ENCODE measurements around the gene ANKRD12. TPM values are rescaled to one million over a fixed set of nuclear protein-coding genes. Genes with fewer than 3 reads are reported as not detected.

ANKRD12 gene
- total RNA-seq, 1 donor = 32.0 TPM

DNA sequence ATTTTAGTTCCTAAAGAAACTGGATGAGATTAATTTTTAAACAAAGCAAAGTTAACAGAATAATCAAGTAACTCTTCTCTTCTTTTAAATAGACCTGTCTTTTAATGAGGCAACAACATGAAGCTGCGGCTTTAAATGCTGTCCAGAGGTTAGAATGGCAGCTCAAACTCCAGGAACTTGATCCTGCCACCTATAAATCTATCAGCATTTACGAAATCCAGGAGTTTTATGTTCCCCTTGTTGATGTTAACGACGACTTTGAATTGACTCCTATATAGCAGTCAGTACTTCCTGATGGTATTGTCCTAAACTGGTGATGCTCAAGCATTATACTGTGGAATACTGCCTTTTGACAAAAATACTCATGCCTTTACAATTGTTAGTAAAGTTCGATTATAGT is 144.3 kb downstream of the ANKRD12 start:
- H3K4me3 ChIP-seq (ENCODE audit: low read depth, low read length) = no peak overlapping the region
- no peak for DNase-seq (ENCODE audit: low read depth)
- TF ChIP-seq, protein P1, sequence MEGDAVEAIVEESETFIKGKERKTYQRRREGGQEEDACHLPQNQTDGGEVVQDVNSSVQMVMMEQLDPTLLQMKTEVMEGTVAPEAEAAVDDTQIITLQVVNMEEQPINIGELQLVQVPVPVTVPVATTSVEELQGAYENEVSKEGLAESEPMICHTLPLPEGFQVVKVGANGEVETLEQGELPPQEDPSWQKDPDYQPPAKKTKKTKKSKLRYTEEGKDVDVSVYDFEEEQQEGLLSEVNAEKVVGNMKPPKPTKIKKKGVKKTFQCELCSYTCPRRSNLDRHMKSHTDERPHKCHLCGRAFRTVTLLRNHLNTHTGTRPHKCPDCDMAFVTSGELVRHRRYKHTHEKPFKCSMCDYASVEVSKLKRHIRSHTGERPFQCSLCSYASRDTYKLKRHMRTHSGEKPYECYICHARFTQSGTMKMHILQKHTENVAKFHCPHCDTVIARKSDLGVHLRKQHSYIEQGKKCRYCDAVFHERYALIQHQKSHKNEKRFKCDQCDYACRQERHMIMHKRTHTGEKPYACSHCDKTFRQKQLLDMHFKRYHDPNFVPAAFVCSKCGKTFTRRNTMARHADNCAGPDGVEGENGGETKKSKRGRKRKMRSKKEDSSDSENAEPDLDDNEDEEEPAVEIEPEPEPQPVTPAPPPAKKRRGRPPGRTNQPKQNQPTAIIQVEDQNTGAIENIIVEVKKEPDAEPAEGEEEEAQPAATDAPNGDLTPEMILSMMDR (IDR thresholded peaks at IDR 0.05; ENCODE audit: insufficient read depth, low read depth, low read length) = no peak

- DNase-seq (ENCODE audit: low read depth) = no peak
- TF ChIP-seq, protein P1 (IDR thresholded peaks at IDR 0.05; ENCODE audit: insufficient read depth, low read depth, low read length) = no peak
- H3K4me3 ChIP-seq (ENCODE audit: low read depth, low read length) = no peak overlapping the region
Measured at GRCh38 chr18:9281780-9282179, 145.2 kb downstream of the ANKRD12 start.

GRCh38 chr18:9283791-9284190 is 147.2 kb downstream of the ANKRD12 start:
- DNase-seq (ENCODE audit: low read depth) = peak; percentile 29
- no peak overlapping the region for H3K4me3 ChIP-seq (ENCODE audit: low read depth, low read length)
- TF ChIP-seq, protein P1 (IDR thresholded peaks at IDR 0.05; ENCODE audit: insufficient read depth, low read depth, low read length) = no peak

- no peak overlapping the region for H3K4me3 ChIP-seq (ENCODE audit: low read depth, low read length)
- DNase-seq (ENCODE audit: low read depth) = no peak
- TF ChIP-seq, protein P1 (IDR thresholded peaks at IDR 0.05; ENCODE audit: insufficient read depth, low read depth, low read length) = no peak
Measured at GRCh38 chr18:9285604-9286003, 149.0 kb downstream of the ANKRD12 start.

GRCh38 chr18:9287036-9287435 is 150.5 kb downstream of the ANKRD12 start:
- TF ChIP-seq, protein P1 (IDR thresholded peaks at IDR 0.05; ENCODE audit: insufficient read depth, low read depth, low read length) = no peak
- no peak for DNase-seq (ENCODE audit: low read depth)
- H3K4me3 ChIP-seq (ENCODE audit: low read depth, low read length) = no peak overlapping the region

DNA sequence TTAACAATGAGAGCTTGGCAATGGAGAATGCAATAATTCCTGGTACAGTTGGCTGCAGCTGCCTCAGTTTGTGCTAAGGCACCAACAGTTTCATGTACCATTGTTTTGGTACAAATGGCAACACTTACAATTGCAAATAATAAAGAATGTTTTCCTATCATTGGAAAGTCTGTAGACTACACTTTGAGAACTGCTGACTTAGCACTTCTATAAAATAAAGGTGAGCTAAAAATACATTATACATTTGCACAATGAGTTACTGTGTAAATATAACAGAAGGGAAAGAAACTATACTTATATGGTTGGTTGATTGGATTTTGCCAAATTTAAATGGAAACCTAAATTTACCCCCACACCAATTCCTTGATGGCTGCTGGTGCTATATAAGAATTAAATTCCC is 153.1 kb downstream of the ANKRD12 start:
- TF ChIP-seq, protein P1 (IDR thresholded peaks at IDR 0.05; ENCODE audit: insufficient read depth, low read depth, low read length) = no peak
- H3K4me3 ChIP-seq (ENCODE audit: low read depth, low read length) = no peak overlapping the region
- DNase-seq (ENCODE audit: low read depth) = no peak

DNA sequence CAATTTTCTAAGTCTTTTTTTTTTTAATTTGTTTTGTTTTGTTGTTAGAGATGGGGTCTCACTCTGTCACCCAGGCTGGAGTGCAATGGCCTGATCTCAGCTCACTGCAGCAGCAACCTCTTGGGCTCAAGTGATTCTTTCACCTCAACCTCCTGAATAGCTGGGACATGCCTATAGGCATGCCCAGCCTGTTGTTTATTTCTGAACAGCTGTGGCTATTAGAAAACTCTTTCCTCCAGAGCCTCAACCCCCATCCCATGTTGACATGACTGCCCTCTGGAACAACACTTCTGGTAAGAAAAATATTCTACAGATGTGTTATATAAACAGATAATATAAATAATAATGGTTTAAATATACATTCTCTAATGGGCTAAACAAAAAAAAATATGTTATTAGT is 153.6 kb downstream of the ANKRD12 start:
- peak; percentile 81 for DNase-seq (ENCODE audit: low read depth)
- TF ChIP-seq, protein P1 (IDR thresholded peaks at IDR 0.05; ENCODE audit: insufficient read depth, low read depth, low read length) = no peak
- H3K4me3 ChIP-seq (ENCODE audit: low read depth, low read length) = no peak overlapping the region
